Smooth muscle cell of the brain vasculature (primary cell): ENCODE data around the gene CCDC14.
A peak's percentile ranks its signal among the peaks of the same experiment; 100 is the strongest.
"Not testable (repeated sequence)": the region's sequence is repeated elsewhere in the genome, so short reads cannot be mapped to it uniquely, and the experiment has no call there.

Experiments
- DNase-seq: peaks from one replicate; pipeline ENCODE4 v3.0.0-alpha.2; 2012; ENCODE audit warnings: low read depth, low spot score

Gene CCDC14

DNA sequence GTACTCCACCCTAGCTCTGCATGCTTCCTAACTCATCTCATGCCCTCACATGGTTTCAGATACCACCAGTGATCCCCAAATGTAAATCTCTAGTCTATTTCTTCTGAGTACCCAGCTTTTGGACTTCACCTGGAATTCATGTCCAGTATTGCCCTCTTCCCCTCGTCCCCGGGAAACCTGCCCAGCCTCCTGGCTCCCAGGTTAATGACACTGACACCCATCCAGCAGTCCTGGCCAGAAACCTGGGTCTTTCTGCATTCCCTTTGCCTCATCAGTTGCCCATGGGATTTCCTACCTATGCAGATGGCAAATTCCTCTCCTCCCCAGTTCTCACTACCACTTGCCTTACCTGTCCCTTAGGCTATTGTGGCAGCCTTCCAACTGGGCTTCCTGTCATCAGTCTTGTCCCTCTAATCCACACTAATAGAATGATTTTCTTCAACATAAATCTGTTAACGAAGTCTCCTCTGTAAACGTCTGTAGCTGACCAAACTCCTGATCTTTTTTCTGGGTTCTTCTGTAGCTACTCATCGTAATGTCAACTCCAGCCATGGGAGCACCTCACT lies 61.6 kb downstream of the CCDC14 start:
- DNase-seq: no peak

- no peak for DNase-seq
These were observed 68.0 kb downstream of the CCDC14 start for GRCh38 chr3:123893012-123893411.

DNA sequence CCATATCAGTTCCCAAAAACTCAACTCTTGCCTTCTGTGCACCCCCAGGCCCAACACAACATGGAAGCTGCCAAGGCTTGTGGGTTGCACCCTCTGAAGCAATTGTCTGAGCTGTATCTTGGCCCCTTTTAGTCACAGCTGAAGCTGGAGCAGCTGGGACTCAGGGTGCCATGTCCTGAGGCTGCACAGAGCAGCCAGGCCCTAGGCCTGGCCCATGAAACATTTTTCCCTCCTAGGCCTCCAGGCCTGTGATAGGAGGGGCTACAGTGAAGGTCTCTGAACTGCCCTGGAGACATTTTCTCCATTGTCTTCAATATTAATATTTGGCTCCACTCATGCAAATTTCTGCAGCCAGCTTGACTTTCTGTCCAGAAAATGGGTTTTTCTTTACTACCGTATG lies 68.8 kb downstream of the CCDC14 start:
- DNase-seq: no peak

DNA sequence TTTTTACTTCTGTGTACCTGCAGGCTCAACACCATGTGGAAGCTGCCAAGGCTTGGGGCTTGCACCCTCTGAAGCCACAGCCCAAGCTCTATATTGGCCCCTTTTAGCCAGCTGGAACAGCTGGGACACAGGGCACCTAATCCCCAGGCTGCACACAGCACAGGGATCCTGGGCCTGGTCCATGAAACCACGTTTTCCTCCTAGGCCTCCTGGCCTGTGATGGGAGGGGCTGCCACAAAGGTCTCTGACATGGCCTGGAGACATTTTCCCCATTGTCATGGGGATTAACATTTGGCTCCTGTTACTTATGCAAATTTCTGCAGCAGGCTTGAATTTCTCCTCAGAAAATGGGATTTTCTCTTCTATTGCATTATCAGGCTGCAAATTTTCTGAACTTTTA lies 70.0 kb downstream of the CCDC14 start:
- DNase-seq: not testable (repeated sequence)

DNA sequence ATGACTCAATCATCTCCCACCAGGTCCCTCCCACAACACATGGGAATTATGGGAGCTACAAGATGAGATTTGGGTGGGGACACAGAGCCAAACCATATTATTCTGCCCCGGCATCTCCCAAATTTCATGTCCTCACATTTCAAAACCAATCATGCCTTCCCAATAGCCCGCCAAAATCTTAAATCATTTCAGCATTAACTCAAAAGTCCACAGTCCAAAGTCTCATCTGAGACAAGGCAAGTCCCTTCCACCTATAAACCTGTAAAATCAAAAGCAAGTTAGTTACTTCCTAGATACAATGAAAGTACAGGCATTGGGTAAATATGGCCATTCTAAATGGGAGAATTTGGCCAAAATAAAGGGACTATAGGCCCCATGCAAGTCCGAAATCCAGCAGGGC lies 70.9 kb downstream of the CCDC14 start:
- DNase-seq: not testable (repeated sequence)

- DNase-seq: no peak
These were observed 76.0 kb downstream of the CCDC14 start for GRCh38 chr3:123884993-123885392.

DNA sequence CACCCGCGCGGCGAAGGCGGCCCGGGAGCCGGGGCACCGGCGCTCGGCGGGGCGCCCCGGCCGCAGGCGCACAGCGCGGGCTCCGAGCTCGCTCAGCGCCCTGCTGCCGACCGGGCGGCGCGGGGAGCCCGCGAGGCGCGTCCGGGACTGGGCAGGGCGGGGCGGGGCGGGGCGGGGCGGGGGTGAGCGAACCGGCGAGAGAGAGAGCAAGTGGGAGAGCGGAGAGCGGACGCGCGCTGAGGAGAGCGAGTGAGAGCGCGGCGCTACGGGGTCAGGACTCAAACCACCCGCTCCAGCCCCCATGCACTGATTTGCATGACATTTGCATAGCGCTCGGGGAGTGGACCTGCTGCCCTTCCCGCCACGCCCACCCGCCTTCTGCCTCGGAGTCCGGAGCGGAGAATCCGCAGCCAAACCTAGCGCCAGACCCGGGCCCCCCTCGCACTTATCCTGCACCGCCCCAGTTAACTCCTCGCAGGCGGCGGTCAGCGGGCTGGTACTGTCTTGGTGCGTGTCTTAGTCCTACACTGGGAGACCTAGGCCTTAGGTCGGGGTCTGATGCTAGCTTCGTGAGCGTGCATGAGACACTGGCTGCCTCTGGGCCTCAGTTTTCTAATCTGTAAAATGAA lies 76.7 kb downstream of the CCDC14 start, which contains the start of gene MYLK:
TSS of gene MYLK (minus strand) at position 130 of the 629 bp plus-strand sequence. CDS start 90,491 bp downstream, outside the sequence.
- peak; percentile 35 for DNase-seq

DNA sequence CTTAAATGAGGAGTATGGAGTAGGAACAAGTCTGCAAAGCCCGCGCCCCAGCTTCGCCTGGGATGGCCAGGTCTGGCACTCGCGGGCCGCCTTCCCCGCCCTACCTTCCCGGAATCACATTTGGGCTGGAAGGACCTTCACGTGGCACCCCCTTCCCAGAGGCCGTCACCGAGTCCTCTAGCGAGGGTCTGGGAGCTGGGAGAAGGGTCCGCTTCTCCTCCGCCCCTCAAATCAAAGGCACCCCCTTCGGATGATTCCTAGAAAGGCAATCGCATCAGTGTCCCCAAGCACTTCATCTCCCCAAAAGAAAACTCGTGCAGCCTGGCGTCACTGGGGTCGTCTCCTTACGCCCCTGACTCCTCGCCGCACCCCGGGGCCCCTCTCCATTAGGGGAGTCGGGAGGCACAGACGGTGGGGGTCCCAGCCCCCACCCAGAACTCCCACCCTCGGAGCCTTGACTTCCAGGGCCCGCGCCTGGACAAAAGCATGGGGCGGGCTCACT lies 77.3 kb downstream of the CCDC14 start:
- no peak for DNase-seq

GRCh38 chr3:123883111-123883510 lies 77.9 kb downstream of the CCDC14 start:
- no peak for DNase-seq

GRCh38 chr3:123881771-123882170 lies 79.3 kb downstream of the CCDC14 start:
- DNase-seq: no peak

- DNase-seq: peak; percentile 12
These were observed 79.9 kb downstream of the CCDC14 start for GRCh38 chr3:123880998-123881561.

GRCh38 chr3:123878807-123879206 lies 82.2 kb downstream of the CCDC14 start:
- DNase-seq: no peak

GRCh38 chr3:123877965-123878364 lies 83.1 kb downstream of the CCDC14 start:
- DNase-seq: no peak

DNA sequence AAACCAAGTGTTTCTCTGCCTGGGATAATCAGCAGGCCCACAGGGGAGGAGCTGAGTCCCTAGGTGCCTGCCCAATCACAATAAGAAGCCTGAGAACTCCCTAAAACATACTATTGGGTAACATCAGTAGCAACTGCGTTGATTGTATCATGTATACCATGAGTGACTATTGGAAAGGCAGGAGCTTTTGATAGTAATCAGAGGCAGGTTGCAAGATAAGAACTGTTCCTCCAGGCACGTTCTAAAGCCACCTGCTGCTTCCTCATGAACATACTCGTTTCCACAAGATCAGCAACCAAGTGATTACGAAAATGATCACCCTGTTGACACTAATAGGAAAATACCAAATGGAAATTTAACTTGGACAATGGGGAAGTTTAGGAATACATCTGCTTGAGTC lies 83.6 kb downstream of the CCDC14 start:
- DNase-seq: no peak

DNA sequence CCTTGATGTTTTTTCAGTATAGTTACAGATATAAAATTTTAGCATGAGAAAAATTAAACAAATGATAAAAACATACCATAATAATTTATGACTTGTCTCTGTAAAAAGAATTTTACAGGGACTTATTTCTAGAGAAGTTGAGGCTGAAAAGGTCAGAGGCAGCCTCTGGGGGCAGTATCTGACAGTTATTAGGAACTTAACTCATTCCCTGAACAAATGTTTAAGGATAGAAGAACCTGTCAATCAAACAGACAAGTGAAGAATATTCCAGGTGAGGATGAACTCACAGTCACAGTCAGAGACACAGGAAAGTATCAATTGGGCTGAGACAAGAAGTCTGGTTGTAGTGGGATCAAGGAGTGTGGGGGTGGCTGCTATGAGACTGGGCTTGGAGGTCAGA lies 84.2 kb downstream of the CCDC14 start:
- no peak for DNase-seq

DNA sequence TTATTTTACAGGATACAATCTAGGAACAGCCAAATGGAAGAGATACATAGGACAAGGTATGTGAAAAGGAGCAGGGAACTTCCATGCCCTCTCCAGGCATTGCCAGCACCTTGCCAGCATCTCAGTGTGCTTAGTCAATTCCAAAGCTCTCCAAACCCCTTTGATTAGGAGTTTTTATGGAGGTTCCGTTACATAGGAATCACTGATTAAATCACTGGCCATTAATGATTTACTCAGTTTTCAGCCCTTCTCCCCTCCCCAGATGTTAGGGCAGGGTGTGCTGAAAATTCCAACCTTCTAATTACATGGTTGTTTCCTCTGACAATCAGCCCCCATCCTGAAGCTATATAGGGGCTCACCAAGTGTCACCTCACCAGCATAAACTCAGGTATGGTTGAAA lies 88.4 kb downstream of the CCDC14 start:
- DNase-seq: no peak

DNA sequence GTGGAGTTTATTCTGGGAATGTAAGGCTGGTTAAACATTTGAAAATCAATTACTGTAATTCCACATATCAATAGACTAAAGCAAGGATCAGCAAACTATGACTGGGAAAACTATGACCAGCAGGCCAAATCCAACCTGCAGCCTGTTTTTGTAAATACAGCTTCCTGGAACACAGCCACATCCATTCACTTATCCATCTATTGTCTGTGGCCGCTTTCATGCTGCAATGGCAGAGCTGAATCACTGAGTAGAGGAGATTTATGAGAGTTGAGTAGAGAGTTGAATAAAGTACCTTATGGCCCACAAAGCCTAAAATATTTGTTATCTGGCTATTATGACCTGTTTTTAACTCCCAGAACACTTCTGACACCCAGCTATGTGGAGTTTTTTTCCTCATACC lies 89.1 kb downstream of the CCDC14 start:
- no peak for DNase-seq

- DNase-seq: no peak
These were observed 91.0 kb downstream of the CCDC14 start for GRCh38 chr3:123870033-123870432.

DNA sequence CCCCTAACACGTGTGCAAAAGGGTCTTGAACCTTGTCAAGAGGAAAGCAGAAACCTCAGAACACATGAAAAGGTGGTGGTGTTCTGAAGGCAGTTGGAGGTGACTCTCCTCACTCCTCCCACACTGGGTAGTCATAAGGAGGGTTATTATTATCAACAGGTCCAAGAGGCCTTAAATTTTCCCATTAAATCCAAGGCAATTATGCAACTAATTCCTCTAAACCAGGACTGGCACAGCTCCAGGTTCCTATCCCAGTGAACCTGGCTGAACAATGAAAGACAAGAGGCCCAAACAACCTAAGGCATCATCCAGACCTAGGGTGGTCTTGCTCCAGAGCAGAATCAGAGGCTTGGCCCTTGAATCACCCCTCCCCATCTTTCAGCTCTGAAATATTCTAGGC lies 91.9 kb downstream of the CCDC14 start:
- no peak for DNase-seq

DNA sequence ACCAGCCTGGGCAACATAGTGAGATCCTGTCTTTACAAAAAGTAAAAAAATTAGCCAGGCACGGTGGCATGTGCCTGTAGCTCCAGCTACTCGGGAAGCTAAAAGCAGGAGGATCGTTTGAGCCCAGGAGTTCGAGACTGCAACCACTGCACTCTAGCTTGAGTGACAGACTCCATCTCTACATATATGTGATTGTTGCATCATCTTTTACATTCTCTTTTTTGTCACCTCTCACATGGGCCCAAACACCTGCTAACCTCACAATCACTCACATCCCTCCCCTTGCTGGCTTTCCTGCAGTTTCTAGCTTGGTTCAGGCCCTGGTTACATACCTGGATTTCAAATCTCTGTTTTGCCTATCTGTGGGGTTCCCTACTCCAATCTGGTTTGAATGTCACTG lies 96.3 kb downstream of the CCDC14 start:
- DNase-seq: no peak
